Caco-2 (cell line): Measurements from ENCODE around the gene CRAMP1. TPM values are rescaled to one million over a fixed set of nuclear protein-coding genes. Genes with fewer than 3 reads are reported as not detected.
"Not testable (repeated sequence)": the region's sequence is repeated elsewhere in the genome, so short reads cannot be mapped to it uniquely, and the experiment has no call there.

Experiments used
- BruUV-seq: library from RNA; stranded (reverse); fragments of 400-500 nt; replicated peaks from 2 replicates; lab custom pipeline; 2021; lab: Mats Ljungman, UMichigan
- CTCF ChIA-PET: fragments of 300-600 bp; sonication (Branson Sonifier 250); formaldehyde crosslinking; loops from one replicate; lab custom pipeline; 2022; ENCODE audit warnings: antibody characterized with exemption; lab: Charles Lee
- POLR2A ChIA-PET: fragments of 300-600 bp; sonication (Branson Sonifier 250); formaldehyde crosslinking; loops from one replicate; lab custom pipeline; 2022; ENCODE audit warnings: antibody characterized with exemption; lab: Charles Lee
- DNase-seq, 2 experiments: peaks; one replicate each; pipeline versions ENCODE4 v3.0.0 to v3.0.0-alpha.2; 2020 to 2022
- H3K27me3 ChIP-seq: replicated peaks from 2 replicates; pipeline ENCODE4 v1.6.0; 2011; ENCODE audit warnings: low read length; ENCODE audit not compliant: control insufficient read depth, insufficient read depth
- H3K36me3 ChIP-seq: 2 replicates; pipeline ENCODE4 v1.5.1; 2011; ENCODE audit warnings: low read length; ENCODE audit not compliant: control insufficient read depth, insufficient read depth
- H3K4me1 ChIP-seq: fragments of 250-450 bp; sonication (Bioruptor Pico); 2 replicates; pipeline ENCODE4 v1.5.1; 2020; ENCODE audit warnings: mild to moderate bottlenecking
- H3K4me3 ChIP-seq: 2 replicates; pipeline ENCODE4 v1.5.1; 2011; ENCODE audit warnings: low read depth, mild to moderate bottlenecking, control low read depth, low read length
- H3K9me3 ChIP-seq: fragments of 250-450 bp; sonication (Bioruptor Pico); 2 replicates; pipeline ENCODE4 v1.5.1; 2020; ENCODE audit warnings: mild to moderate bottlenecking, moderate library complexity
- H3K27ac Mint-ChIP-seq: one replicate; pipeline ENCODE4 v1.8.0; 2022; ENCODE audit warnings: mixed read lengths; ENCODE audit not compliant: unreplicated experiment
- H3K27me3 Mint-ChIP-seq: one replicate; pipeline ENCODE4 v1.8.0; 2022; ENCODE audit warnings: mixed read lengths; ENCODE audit not compliant: insufficient read depth, unreplicated experiment
- H3K36me3 Mint-ChIP-seq: one replicate; pipeline ENCODE4 v1.8.0; 2022; ENCODE audit warnings: mild to moderate bottlenecking, mixed read lengths; ENCODE audit not compliant: insufficient read depth, unreplicated experiment
- H3K4me1 Mint-ChIP-seq: one replicate; pipeline ENCODE4 v1.8.0; 2022; ENCODE audit warnings: low read depth, mixed read lengths; ENCODE audit not compliant: unreplicated experiment
- H3K4me3 Mint-ChIP-seq: one replicate; pipeline ENCODE4 v1.8.0; 2022; ENCODE audit warnings: mild to moderate bottlenecking, moderate library complexity, mixed read lengths; ENCODE audit not compliant: unreplicated experiment
- H3K9me3 Mint-ChIP-seq: one replicate; pipeline ENCODE4 v1.8.0; 2022; ENCODE audit warnings: mixed read lengths; ENCODE audit not compliant: unreplicated experiment
- intact Hi-C: fragments of 100-400 bp; cut with micrococcal nuclease; formaldehyde crosslinking; loops from one replicate; pipeline ENCODE4 v1.10.0; 2022; ENCODE audit not compliant: unreplicated experiment
- total RNA-seq: library from RNA; stranded (reverse); gene quantifications from 2 replicates; pipeline ENCODE4 v1.2.3, GENCODE V29; 2022
- TF ChIP-seq, protein P1 (sequence below), 2 experiments: fragments of 200-600 bp in 1 of 2; IDR thresholded peaks; 1 replicate in 1 of 2; 2 replicates in 1 of 2; pipeline versions ENCODE4 v1.5.1 to v1.8.0; 2011 to 2022; ENCODE audit warnings: antibody characterized with exemption in 1 of 2, control low read depth in 1 of 2, inconsistent platforms in 1 of 2, low read depth in 1 of 2, low read length in 1 of 2, mild to moderate bottlenecking in 1 of 2, moderate library complexity in 1 of 2; ENCODE audit not compliant: insufficient read depth in 1 of 2, severe bottlenecking in 1 of 2, unreplicated experiment in 1 of 2

CRAMP1 gene
- total RNA-seq, 1 experiment from 2014 or later = 24.7 TPM

GRCh38 chr16:1698680-1699079 lies 86.5 kb downstream of the CRAMP1 start:
- Mint-ChIP-seq H3K27me3 (no peaks in the 10 kb centered on the region), H3K36me3 (peaks cover 88% of the 10 kb centered on the region)
- POLR2A ChIA-PET = no interaction called here

GRCh38 chr16:1700246-1700645 lies 88.1 kb downstream of the CRAMP1 start:
- Mint-ChIP-seq H3K36me3 (peaks cover 87% of the 10 kb centered on the region), H3K4me3 (no peak overlapping the region), H3K9me3 (no peaks in the 10 kb centered on the region), H3K27ac (no peak overlapping the region), H3K27me3 (no peaks in the 10 kb centered on the region), H3K4me1 (peaks cover 8% of the 10 kb centered on the region)
- Histone ChIP-seq H3K36me3 (peaks cover 4% of the 10 kb centered on the region), H3K4me1 (no peaks in the 10 kb centered on the region; the same call in 1 of the 2 replicates), H3K27me3 (no peaks in the 10 kb centered on the region), H3K4me3 (no peak overlapping the region), H3K9me3 (no peaks in the 10 kb centered on the region)
- no peak for DNase-seq
- ChIA-PET CTCF (interaction anchor here (0.6 kb wide), 1 partner anchor 20 kb away, joined by 3 read pairs; no protein-coding TSS in a partner anchor), POLR2A (no interaction called here)
- intact Hi-C loops = no loop called here
- no TSS peak for BruUV-seq
- TF ChIP-seq, protein P1, sequence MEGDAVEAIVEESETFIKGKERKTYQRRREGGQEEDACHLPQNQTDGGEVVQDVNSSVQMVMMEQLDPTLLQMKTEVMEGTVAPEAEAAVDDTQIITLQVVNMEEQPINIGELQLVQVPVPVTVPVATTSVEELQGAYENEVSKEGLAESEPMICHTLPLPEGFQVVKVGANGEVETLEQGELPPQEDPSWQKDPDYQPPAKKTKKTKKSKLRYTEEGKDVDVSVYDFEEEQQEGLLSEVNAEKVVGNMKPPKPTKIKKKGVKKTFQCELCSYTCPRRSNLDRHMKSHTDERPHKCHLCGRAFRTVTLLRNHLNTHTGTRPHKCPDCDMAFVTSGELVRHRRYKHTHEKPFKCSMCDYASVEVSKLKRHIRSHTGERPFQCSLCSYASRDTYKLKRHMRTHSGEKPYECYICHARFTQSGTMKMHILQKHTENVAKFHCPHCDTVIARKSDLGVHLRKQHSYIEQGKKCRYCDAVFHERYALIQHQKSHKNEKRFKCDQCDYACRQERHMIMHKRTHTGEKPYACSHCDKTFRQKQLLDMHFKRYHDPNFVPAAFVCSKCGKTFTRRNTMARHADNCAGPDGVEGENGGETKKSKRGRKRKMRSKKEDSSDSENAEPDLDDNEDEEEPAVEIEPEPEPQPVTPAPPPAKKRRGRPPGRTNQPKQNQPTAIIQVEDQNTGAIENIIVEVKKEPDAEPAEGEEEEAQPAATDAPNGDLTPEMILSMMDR (IDR thresholded peaks at IDR 0.05; ENCODE audit: insufficient read depth in 1 of 2, low read depth in 1 of 2, low read length in 1 of 2, severe bottlenecking in 1 of 2, unreplicated experiment in 1 of 2) = no peak

More at GRCh38 chr16:1698680-1699079, 86.5 kb downstream of the CRAMP1 start:
- H3K4me3 Mint-ChIP-seq = no peak overlapping the region
- intact Hi-C loops = no loop called here
- no peaks in the 10 kb centered on the region for H3K27me3 ChIP-seq
- no peaks in the 10 kb centered on the region for H3K4me1 ChIP-seq
- no peaks in the 10 kb centered on the region for H3K9me3 ChIP-seq
- CTCF ChIA-PET = no interaction called here
- H3K4me1 Mint-ChIP-seq = peaks cover under 1% of the 10 kb centered on the region
- TF ChIP-seq, protein P1 (IDR thresholded peaks at IDR 0.05; ENCODE audit: insufficient read depth in 1 of 2, low read depth in 1 of 2, low read length in 1 of 2, severe bottlenecking in 1 of 2, unreplicated experiment in 1 of 2) = no peak
- H3K36me3 ChIP-seq = peaks cover 4% of the 10 kb centered on the region
- no TSS peak for BruUV-seq
- no peak overlapping the region for H3K4me3 ChIP-seq
- no peaks in the 10 kb centered on the region for H3K9me3 Mint-ChIP-seq
- H3K27ac Mint-ChIP-seq = no peak overlapping the region
- no peak for DNase-seq

DNA sequence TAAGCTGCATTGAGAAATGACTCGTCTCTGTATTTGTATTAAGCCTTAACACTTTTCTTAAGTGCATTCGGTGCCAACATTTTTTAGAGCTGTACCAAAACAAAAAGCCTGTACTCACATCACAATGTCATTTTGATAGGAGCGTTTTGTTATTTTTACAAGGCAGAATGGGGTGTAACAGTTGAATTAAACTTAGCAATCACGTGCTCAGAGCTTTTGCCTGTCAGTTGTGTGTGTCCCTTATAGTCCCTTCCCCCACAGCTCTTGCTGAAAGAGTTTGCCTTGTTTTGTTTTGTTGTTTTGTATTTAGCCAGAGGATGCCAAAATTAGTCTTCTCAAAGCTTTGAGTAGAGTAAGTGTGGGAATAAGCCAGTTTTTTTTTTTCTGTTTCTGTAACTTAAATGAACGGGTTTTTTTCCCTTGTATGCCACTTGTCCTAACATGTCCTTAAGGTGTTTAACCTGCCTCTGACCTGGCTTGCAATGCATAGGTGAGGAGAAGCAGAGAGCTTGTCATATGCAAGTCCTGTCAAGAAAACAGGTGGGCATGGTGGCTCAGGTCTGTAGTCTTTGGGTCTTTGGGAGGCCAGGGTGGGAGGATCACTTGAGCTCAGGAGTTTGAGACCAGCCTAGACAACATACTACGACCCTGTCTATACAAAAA lies 89.2 kb downstream of the CRAMP1 start:
- H3K36me3 Mint-ChIP-seq = peaks cover 87% of the 10 kb centered on the region
- ChIA-PET POLR2A (interaction anchor here (0.6 kb wide), 1 partner anchor 178 kb away, joined by 8 read pairs; no protein-coding TSS in a partner anchor), CTCF (no interaction called here)
- H3K9me3 Mint-ChIP-seq = no peaks in the 10 kb centered on the region
- H3K36me3 ChIP-seq = peaks cover 4% of the 10 kb centered on the region
- no peak overlapping the region for H3K27ac Mint-ChIP-seq
- no peaks in the 10 kb centered on the region for H3K27me3 ChIP-seq
- intact Hi-C loops = no loop called here
- H3K4me3 ChIP-seq = no peak overlapping the region
- no peaks in the 10 kb centered on the region for H3K27me3 Mint-ChIP-seq
- no peak for DNase-seq
- BruUV-seq = no TSS peak
- TF ChIP-seq, protein P1 (IDR thresholded peaks at IDR 0.05; ENCODE audit: insufficient read depth in 1 of 2, low read depth in 1 of 2, low read length in 1 of 2, severe bottlenecking in 1 of 2, unreplicated experiment in 1 of 2) = no peak
- H3K4me3 Mint-ChIP-seq = no peak overlapping the region
- no peaks in the 10 kb centered on the region for H3K9me3 ChIP-seq
- peaks cover 8% of the 10 kb centered on the region for H3K4me1 Mint-ChIP-seq
- H3K4me1 ChIP-seq = no peaks in the 10 kb centered on the region; the same call in 1 of the 2 replicates

- Mint-ChIP-seq H3K27ac (peak overlapping the region; percentile 98), H3K4me3 (peak overlapping the region; percentile 89), H3K36me3 (peaks cover 66% of the 10 kb centered on the region)
- H3K9me3 Mint-ChIP-seq, H3K36me3 ChIP-seq, BruUV-seq, H3K4me1 Mint-ChIP-seq, H3K4me1 ChIP-seq, H3K27me3 Mint-ChIP-seq, H3K9me3 ChIP-seq, H3K27me3 ChIP-seq, DNase-seq: not testable (repeated sequence)
- POLR2A ChIA-PET = interaction anchor here (0.6 to 1.9 kb wide), 7 partner anchors 16 to 259 kb away, joined by 4 to 17 read pairs (median 6); partner anchors contain the start of genes EME2, JPT2, MRPS34 and NUBP2
- CTCF ChIA-PET = interaction anchor here (0.6 to 1.7 kb wide), 16 partner anchors 8 to 362 kb away, joined by 3 to 35 read pairs (median 4); partner anchors contain the start of genes JPT2, MSRB1, NUBP2 and SPSB3
- intact Hi-C loops = loop anchor here (1.0 to 5.0 kb wide), 3 partner anchors 17 to 93 kb away; partner anchors contain the start of genes CRAMP1, IFT140 and JPT2
- peak overlapping the region; percentile 99 for H3K4me3 ChIP-seq
Observed at GRCh38 chr16:1705324-1705687, 93.1 kb downstream of the CRAMP1 start.
